MCF 10A (cell line): Measurements from ENCODE around the gene TTC23. TPM values are rescaled to one million over a fixed set of nuclear protein-coding genes. Genes with fewer than 3 reads are reported as not detected.

Experiments
- BruUV-seq: library from RNA; stranded (reverse); fragments of 400-500 nt; replicated peaks from 2 replicates; lab custom pipeline; 2021; lab: Mats Ljungman, UMichigan
- CTCF ChIA-PET: fragments of 300-600 bp; sonication (Branson Sonifier 250); formaldehyde crosslinking; extraction: SDS; loops from one replicate; lab custom pipeline; 2021; ENCODE audit warnings: antibody characterized with exemption, inconsistent platforms; lab: Yijun Ruan, JAX
- POLR2A ChIA-PET: fragments of 300-600, 350-650 bp; sonication (Branson Sonifier 250); formaldehyde crosslinking; extraction: SDS; loops from one replicate; lab custom pipeline; 2020; ENCODE audit warnings: antibody characterized with exemption, inconsistent platforms; lab: Yijun Ruan, JAX
- DNase-seq: peaks from one replicate; pipeline ENCODE4 v3.0.0-alpha.2; 2018; ENCODE audit not compliant: unreplicated experiment
- H3K27ac Mint-ChIP-seq: one replicate; pipeline ENCODE4 v1.8.0; 2022; ENCODE audit warnings: mild to moderate bottlenecking, low read depth, mixed read lengths; ENCODE audit not compliant: unreplicated experiment
- H3K27me3 Mint-ChIP-seq: one replicate; pipeline ENCODE4 v1.8.0; 2022; ENCODE audit warnings: mixed read lengths; ENCODE audit not compliant: insufficient read depth, unreplicated experiment
- H3K36me3 Mint-ChIP-seq: one replicate; pipeline ENCODE4 v1.8.0; 2022; ENCODE audit warnings: mild to moderate bottlenecking, moderate library complexity, mixed read lengths; ENCODE audit not compliant: insufficient read depth, unreplicated experiment
- H3K4me1 Mint-ChIP-seq: one replicate; pipeline ENCODE4 v1.8.0; 2022; ENCODE audit warnings: mixed read lengths; ENCODE audit not compliant: insufficient read depth, unreplicated experiment
- H3K4me3 Mint-ChIP-seq: one replicate; pipeline ENCODE4 v1.8.0; 2022; ENCODE audit warnings: mild to moderate bottlenecking, moderate library complexity, mixed read lengths; ENCODE audit not compliant: unreplicated experiment
- H3K9me3 Mint-ChIP-seq: one replicate; pipeline ENCODE4 v1.8.0; 2022; ENCODE audit warnings: mixed read lengths; ENCODE audit not compliant: unreplicated experiment
- intact Hi-C: fragments of 100-400 bp; cut with micrococcal nuclease; formaldehyde crosslinking; loops from 2 replicates; pipeline ENCODE4 v1.14.1; 2022
- total RNA-seq: library from RNA; stranded (reverse); gene quantifications from 2 replicates; pipeline ENCODE4 v1.2.3, GENCODE V29; 2022
- TF ChIP-seq, protein P1 (sequence below): fragments of 200-600 bp; IDR thresholded peaks from one replicate; pipeline ENCODE4 v1.8.0; 2022; ENCODE audit warnings: antibody characterized with exemption, mild to moderate bottlenecking; ENCODE audit not compliant: unreplicated experiment

The TTC23 gene
- total RNA-seq, 1 experiment from 2014 or later: 15.1 TPM

DNA sequence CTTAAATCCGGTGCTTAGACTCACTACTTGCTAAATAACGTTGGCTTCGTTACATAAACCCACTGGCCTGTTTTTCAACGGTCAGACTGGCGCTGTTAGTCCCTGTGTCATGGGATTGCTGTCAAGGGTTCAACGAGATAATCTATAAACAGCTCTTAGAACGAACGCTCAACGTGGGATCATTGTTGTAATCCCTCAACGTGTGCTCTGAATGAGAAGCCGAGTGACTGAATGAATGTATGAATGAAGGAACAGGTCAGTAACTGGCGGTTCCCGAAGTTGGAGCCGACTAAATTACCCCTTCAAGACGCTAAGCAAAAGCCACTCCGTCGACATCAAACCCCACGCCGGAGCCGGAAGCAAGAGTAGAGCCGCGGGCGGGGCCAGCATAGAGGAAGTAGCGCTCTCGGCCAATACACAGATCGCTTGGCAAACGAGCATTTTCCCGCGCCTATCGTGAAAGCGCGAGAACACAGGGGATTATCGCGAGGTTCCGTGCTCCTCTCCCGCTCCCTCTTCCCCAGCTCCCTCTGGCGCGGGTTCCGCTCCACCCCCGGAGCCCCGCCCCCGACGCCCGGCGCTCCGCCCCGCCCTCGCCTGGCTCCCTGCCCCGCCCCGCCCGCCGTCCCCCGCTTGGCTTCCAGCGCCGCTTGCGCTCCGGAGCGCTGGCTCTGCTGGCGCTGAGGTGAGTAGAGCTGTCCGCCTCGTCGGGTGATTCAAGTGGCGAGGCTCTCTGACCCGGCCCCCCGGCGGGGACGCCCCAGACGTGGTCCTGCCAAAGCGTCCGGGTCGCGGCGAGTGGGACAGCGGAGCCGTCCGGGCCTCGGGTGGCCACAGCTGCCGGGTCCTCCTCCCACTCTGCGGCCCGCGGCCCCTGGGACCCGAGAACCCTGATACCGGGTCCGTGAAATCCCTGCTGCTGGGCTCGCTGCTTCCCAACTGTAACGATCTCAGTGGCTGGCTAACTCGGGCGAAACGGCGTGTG is 1.8 kb upstream of the TTC23 start, which contains the start of gene LRRC28:
TSS of gene LRRC28 (plus strand) at position 625 of the 985 bp plus-strand sequence. CDS start 4,477 bp downstream, outside the sequence.
- POLR2A ChIA-PET: interaction anchor here (0.6 to 3.6 kb wide), 38 partner anchors 8 to 1621 kb away, joined by 3 to 62 read pairs (median 4); partner anchors contain the start of genes IGF1R, LYSMD4 and MEF2A
- Mint-ChIP-seq H3K27me3 (no peaks in the 10 kb centered on the region), H3K36me3 (no peaks in the 10 kb centered on the region), H3K9me3 (no peaks in the 10 kb centered on the region), H3K4me3 (no peak within 1 kb of the TSS), H3K27ac (no peak within 1 kb of the TSS), H3K4me1 (peaks cover 23% of the 10 kb centered on the region)
- CTCF ChIA-PET: interaction anchor here (0.8 to 2.9 kb wide), 3 partner anchors 16 to 453 kb away, joined by 3 to 13 read pairs (median 3); no protein-coding TSS in a partner anchor
- TF ChIP-seq, protein P1, sequence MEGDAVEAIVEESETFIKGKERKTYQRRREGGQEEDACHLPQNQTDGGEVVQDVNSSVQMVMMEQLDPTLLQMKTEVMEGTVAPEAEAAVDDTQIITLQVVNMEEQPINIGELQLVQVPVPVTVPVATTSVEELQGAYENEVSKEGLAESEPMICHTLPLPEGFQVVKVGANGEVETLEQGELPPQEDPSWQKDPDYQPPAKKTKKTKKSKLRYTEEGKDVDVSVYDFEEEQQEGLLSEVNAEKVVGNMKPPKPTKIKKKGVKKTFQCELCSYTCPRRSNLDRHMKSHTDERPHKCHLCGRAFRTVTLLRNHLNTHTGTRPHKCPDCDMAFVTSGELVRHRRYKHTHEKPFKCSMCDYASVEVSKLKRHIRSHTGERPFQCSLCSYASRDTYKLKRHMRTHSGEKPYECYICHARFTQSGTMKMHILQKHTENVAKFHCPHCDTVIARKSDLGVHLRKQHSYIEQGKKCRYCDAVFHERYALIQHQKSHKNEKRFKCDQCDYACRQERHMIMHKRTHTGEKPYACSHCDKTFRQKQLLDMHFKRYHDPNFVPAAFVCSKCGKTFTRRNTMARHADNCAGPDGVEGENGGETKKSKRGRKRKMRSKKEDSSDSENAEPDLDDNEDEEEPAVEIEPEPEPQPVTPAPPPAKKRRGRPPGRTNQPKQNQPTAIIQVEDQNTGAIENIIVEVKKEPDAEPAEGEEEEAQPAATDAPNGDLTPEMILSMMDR: no peak
- intact Hi-C loops: no loop called here
- TSS peak; percentile 84 for BruUV-seq
- peak; percentile 98 for DNase-seq

DNA sequence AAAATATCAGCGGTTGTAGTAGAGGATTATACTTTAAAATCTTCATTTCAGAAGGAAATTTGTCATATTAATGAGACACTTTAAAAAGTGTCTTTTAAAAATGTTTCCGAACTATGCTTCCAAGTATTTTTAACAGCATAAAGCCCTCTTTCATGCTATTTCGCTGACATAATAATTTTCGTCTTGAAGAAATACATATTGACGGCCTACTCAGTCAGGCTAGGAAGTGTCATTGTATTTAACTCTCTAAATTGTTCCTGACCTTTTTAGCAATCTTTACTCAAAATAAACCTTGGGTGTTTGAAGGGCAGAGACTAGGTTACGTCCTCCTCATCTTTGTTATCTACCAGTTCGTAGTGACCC is 1.1 kb upstream of the TTC23 start:
- BruUV-seq: no TSS peak
- CTCF ChIA-PET: interaction anchor here (0.6 kb wide), 1 partner anchor 1346 kb away, joined by 3 read pairs; no protein-coding TSS in a partner anchor
- Mint-ChIP-seq H3K4me1 (peaks cover 23% of the 10 kb centered on the region), H3K27ac (no peak overlapping the region), H3K9me3 (no peaks in the 10 kb centered on the region), H3K4me3 (no peak overlapping the region), H3K27me3 (no peaks in the 10 kb centered on the region), H3K36me3 (no peaks in the 10 kb centered on the region)
- DNase-seq: no peak
- intact Hi-C loops: no loop called here
- POLR2A ChIA-PET: interaction anchor here (0.6 to 3.6 kb wide), 28 partner anchors 8 to 1621 kb away, joined by 3 to 62 read pairs (median 4); partner anchors contain the start of genes IGF1R, LYSMD4 and MEF2A
- TF ChIP-seq, protein P1: no peak

GRCh38 chr15:99250001-99250400 is 620 bp upstream of the TTC23 start:
- ChIA-PET CTCF (interaction anchor here (0.6 kb wide), 1 partner anchor 1347 kb away, joined by 3 read pairs; no protein-coding TSS in a partner anchor), POLR2A (interaction anchor here (0.7 to 3.6 kb wide), 19 partner anchors 8 to 601 kb away, joined by 3 to 62 read pairs (median 4); partner anchors contain the start of genes IGF1R, LYSMD4 and MEF2A)
- Mint-ChIP-seq H3K4me3 (no peak overlapping the region), H3K9me3 (no peaks in the 10 kb centered on the region), H3K4me1 (peaks cover 23% of the 10 kb centered on the region), H3K27ac (no peak overlapping the region), H3K27me3 (no peaks in the 10 kb centered on the region), H3K36me3 (no peaks in the 10 kb centered on the region)
- TF ChIP-seq, protein P1: no peak
- DNase-seq: no peak
- intact Hi-C loops: no loop called here
- BruUV-seq: TSS peak; percentile 41
